Mesothelial cell of epicardium (in vitro differentiated cells): ENCODE results near the gene TP53I3. TPM values are rescaled to one million over a fixed set of nuclear protein-coding genes. Genes with fewer than 3 reads are reported as not detected.

Source experiments
- DNase-seq, 2 experiments: peaks; one replicate each; pipeline ENCODE4 v3.0.0; 2021; ENCODE audit warnings: low spot score in 2 of 2; ENCODE audit not compliant: unreplicated experiment in 2 of 2
- H3K27ac Mint-ChIP-seq: 2 replicates; pipeline ENCODE4 v1.8.0; 2021; ENCODE audit warnings: mixed read lengths
- H3K27me3 Mint-ChIP-seq: 2 replicates; pipeline ENCODE4 v1.8.0; 2021; ENCODE audit warnings: low read depth, mixed read lengths
- H3K36me3 Mint-ChIP-seq: 2 replicates; pipeline ENCODE4 v1.8.0; 2021; ENCODE audit warnings: mixed read lengths
- H3K4me1 Mint-ChIP-seq: 2 replicates; pipeline ENCODE4 v1.8.0; 2021; ENCODE audit warnings: mixed read lengths
- H3K4me3 Mint-ChIP-seq: 2 replicates; pipeline ENCODE4 v1.8.0; 2021; ENCODE audit warnings: mild to moderate bottlenecking, moderate library complexity, mixed read lengths
- H3K9me3 Mint-ChIP-seq: 2 replicates; pipeline ENCODE4 v1.8.0; 2021; ENCODE audit warnings: mixed read lengths
- CTCF ChIP-seq: fragments of 200-600 bp; sonication (generic); IDR thresholded peaks from one replicate; pipeline ENCODE4 v1.5.0; 2021; ENCODE audit warnings: antibody characterized with exemption; ENCODE audit not compliant: unreplicated experiment
- total RNA-seq: library from RNA; stranded (reverse); gene quantifications from 3 replicates; pipeline ENCODE4 v1.2.1, GENCODE V29; 2021

The TP53I3 gene
- total RNA-seq, 1 donor from 2014 or later: 43.8 TPM

GRCh38 chr2:24058564-24059271 is 25.9 kb downstream of the TP53I3 start:
- Mint-ChIP-seq H3K27me3 (no peaks in the 10 kb centered on the region), H3K27ac (no peak overlapping the region), H3K36me3 (no peaks in the 10 kb centered on the region), H3K4me3 (no peak overlapping the region), H3K9me3 (no peaks in the 10 kb centered on the region), H3K4me1 (no peaks in the 10 kb centered on the region)
- no peak for TF ChIP-seq CTCF
- no peak for DNase-seq

GRCh38 chr2:24055750-24056149 is 28.9 kb downstream of the TP53I3 start:
- TF ChIP-seq CTCF: no peak
- H3K9me3 Mint-ChIP-seq: no peaks in the 10 kb centered on the region
- H3K27ac Mint-ChIP-seq: no peak overlapping the region
- no peak for DNase-seq
- H3K4me1 Mint-ChIP-seq: no peaks in the 10 kb centered on the region
- no peaks in the 10 kb centered on the region for H3K27me3 Mint-ChIP-seq
- H3K4me3 Mint-ChIP-seq: no peak overlapping the region
- H3K36me3 Mint-ChIP-seq: no peaks in the 10 kb centered on the region

GRCh38 chr2:24054366-24055010 is 30.1 kb downstream of the TP53I3 start:
- TF ChIP-seq CTCF: no peak
- no peaks in the 10 kb centered on the region for H3K4me1 Mint-ChIP-seq
- H3K4me3 Mint-ChIP-seq: no peak overlapping the region
- no peaks in the 10 kb centered on the region for H3K36me3 Mint-ChIP-seq
- H3K9me3 Mint-ChIP-seq: no peaks in the 10 kb centered on the region
- H3K27ac Mint-ChIP-seq: no peak overlapping the region
- no peak for DNase-seq
- H3K27me3 Mint-ChIP-seq: no peaks in the 10 kb centered on the region

DNA sequence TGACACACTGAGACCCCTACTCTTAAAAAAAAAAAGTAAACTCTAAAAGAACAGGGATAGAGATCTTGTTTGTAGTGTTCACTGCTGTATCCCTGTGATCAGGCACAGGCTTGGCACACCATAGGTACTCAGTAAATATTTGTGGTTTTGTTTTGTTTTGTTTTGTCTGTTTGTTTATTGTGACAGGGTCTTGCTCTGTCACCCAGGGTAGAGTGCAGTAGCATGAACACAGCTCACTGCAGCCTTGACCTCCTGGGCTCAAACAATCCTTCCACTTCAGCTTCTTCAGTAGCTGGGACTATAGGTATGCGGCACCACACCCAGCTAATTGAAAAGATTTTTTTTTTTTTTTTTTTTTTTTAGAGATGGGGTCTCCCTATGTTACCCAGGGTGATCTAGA is 31.7 kb downstream of the TP53I3 start:
- no peak for TF ChIP-seq CTCF
- H3K4me3 Mint-ChIP-seq: no peak overlapping the region
- DNase-seq: no peak
- no peaks in the 10 kb centered on the region for H3K9me3 Mint-ChIP-seq
- no peaks in the 10 kb centered on the region for H3K36me3 Mint-ChIP-seq
- H3K4me1 Mint-ChIP-seq: no peaks in the 10 kb centered on the region
- no peak overlapping the region for H3K27ac Mint-ChIP-seq
- H3K27me3 Mint-ChIP-seq: no peaks in the 10 kb centered on the region

DNA sequence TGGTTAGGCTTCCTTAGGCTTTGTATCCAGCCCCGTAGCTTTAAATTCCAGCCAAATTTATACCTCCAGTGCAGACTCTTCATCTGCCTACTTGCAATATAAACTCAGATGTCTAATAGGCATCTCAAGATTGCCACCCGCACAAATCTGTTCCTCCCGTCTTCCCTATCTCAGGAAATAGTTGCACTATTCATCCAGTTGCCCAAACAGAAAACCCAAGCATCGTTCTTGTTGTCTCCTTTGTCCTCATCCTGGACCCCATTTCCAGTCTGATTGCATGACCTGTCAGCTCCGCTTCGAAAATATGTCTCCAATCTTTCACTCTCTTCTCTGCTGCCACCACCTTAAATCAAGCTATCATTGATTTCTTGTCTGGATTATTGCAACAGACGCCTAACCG is 32.8 kb downstream of the TP53I3 start:
- peaks cover 9% of the 10 kb centered on the region for H3K4me1 Mint-ChIP-seq
- no peaks in the 10 kb centered on the region for H3K36me3 Mint-ChIP-seq
- H3K27ac Mint-ChIP-seq: no peak overlapping the region
- no peak for DNase-seq
- no peaks in the 10 kb centered on the region for H3K27me3 Mint-ChIP-seq
- no peak overlapping the region for H3K4me3 Mint-ChIP-seq
- no peak for TF ChIP-seq CTCF
- H3K9me3 Mint-ChIP-seq: no peaks in the 10 kb centered on the region
